Transverse colon (tissue), 4 donors: ENCODE results near the gene ZNF780A.

ENCODE experiments used
- CTCF ChIP-seq, 5 experiments: fragments of 200-600 bp in 3 of 5; fragments of 450-650 bp in 2 of 5; sonication (generic) in 3 of 5; IDR thresholded peaks; 1 replicate in 2 of 5; 2 replicates in 3 of 5; pipeline ENCODE4 v1.5.1; 2016 to 2017; ENCODE audit warnings: antibody characterized with exemption in 5 of 5, inconsistent platforms in 3 of 5, mild to moderate bottlenecking in 2 of 5, moderate library complexity in 1 of 5
- EP300 ChIP-seq: sonication (generic); formaldehyde crosslinking; IDR thresholded peaks from one replicate; pipeline ENCODE4 v1.6.1; 2017; ENCODE audit warnings: antibody characterized with exemption, low read depth
- POLR2AphosphoS5 ChIP-seq, 3 donors: sonication (generic); formaldehyde crosslinking; IDR thresholded peaks; one replicate each; pipeline ENCODE4 v1.6.1; 2016; ENCODE audit warnings: antibody characterized with exemption in 3 of 3

DNA sequence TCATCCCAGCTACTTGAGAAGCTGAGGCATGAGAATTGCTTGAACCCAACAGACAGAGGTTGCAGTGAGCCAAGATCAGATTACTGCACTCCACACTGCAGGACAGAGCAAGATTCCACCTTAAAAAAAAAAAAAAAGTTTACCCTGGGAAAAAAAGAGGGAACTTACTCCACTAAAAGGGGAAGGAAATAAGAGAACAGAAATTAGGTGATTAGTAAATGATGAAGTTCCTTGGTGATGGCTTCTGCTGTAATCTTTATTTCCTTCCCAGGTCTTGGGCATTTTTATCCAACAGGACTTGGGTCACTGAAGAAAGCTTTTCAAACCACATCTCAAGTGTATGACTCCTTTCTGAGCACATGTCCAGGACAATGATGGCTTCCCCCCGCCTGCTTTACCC, 9.3 kb downstream of the ZNF780A start:
- no peak for TF ChIP-seq CTCF (IDR thresholded peaks at IDR 0.05)
- TF ChIP-seq POLR2AphosphoS5 (IDR thresholded peaks at IDR 0.05): no peak
- no peak for TF ChIP-seq EP300
